WI38 (cell line): Measurements from ENCODE around the gene MAP3K10.
"Not testable (repeated sequence)": the region's sequence is repeated elsewhere in the genome, so short reads cannot be mapped to it uniquely, and the experiment has no call there.

ENCODE experiments used
- H3K4me3 ChIP-seq: 2 replicates; pipeline ENCODE4 v1.5.1; 2011; ENCODE audit warnings: low read depth, mild to moderate bottlenecking, control low read depth, low read length
- CTCF ChIP-seq: IDR thresholded peaks from 2 replicates; pipeline ENCODE4 v1.5.1; 2012; ENCODE audit warnings: low read depth, mild to moderate bottlenecking, control low read depth, low read length

The MAP3K10 gene

DNA sequence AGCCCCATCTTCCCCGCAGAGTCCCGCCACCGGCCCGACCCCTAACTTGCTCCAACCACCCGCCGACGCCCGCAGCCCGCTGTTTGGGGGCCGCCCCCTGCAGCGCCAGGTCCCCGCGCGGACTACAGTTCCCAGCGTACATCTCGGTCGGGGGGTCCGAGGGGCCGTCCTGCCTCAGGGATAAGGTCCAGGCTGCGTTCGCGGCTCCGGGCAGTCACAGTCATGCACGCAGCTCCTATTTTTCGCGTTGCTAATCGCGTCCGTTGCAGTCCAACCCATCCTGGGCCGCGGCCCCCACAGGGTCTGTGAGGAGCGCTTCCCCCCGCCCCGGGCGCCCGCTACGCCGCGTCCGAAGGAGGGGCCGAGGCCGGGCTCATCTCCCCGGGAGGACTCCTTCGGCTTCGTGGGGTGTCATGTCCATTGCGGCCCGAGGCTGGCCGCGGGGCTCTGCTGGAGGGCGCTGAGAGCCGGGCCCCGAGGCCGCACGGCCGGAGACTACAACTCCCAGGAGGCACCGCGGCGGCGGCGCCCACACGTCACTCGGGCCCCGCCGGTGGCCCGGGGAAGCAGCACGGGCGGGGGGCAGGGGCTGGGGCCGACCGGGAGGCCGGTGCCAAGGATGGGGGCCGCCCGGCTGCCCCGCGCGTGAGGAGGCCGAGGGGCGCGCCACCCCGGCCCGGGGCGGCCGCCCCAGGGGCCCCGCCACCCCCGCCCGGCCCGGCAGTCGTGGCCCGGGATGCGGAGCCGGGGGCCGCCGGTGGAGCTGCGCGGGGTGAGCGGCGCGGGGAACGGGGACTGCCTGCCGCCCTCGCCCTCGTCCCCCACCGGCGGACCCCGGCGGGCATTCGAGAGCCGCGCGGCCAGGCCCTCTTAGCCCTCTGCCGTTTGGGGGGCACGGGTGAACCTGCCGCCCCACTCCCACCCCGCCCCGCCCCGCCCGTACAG, at the start of gene MAP3K10:
Gene MAP3K10, plus strand, starts transcription at position 536 of the 945 bp plus-strand sequence. CDS start 606 bp downstream, outside the sequence.
- no peak for TF ChIP-seq CTCF
- H3K4me3 ChIP-seq = peak within 1 kb of the TSS; percentile 90

GRCh38 chr19:40141551-40141950, 49.7 kb upstream of the MAP3K10 start:
- no peak overlapping the region for H3K4me3 ChIP-seq
- no peak for TF ChIP-seq CTCF

DNA sequence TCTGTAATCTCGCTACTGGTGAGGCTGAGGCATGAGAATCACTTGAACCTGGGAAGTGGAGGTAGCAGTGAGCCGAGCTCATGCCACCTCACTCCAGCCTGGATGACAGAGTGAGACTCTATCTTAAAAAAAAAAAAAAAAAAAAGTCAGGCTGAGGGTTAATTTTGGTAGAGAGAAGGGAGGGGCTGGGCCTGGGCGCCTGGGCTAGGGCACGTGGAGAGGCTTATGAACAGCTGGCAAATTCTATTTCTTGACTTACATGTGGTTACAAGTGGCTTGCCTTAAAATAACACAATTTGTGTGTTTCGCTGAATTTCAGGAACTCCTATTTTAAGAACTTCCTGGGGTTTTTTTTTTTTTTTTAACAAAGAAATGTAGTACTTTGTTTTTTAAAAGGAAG, 47.6 kb upstream of the MAP3K10 start:
- no peak overlapping the region for H3K4me3 ChIP-seq
- TF ChIP-seq CTCF = no peak

DNA sequence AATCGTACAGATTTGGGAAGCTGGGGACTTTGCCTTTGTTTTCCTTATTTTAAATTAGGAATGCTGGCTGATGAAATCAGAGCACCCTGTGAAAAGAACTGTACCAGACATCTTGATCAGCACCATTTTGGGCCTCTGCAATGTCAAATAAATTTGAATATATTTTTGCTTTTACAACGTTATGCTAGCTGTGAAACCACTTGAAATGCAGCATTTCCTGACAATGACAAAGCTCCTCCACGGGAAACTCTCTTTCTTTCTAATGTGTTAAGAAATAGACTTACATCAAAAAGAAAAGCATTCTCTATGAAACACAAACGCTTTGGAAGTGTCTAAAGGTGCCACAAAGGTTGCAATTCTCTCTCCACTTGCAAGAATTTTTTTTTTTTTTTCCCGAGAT, 47.1 kb upstream of the MAP3K10 start:
- H3K4me3 ChIP-seq = no peak overlapping the region

DNA sequence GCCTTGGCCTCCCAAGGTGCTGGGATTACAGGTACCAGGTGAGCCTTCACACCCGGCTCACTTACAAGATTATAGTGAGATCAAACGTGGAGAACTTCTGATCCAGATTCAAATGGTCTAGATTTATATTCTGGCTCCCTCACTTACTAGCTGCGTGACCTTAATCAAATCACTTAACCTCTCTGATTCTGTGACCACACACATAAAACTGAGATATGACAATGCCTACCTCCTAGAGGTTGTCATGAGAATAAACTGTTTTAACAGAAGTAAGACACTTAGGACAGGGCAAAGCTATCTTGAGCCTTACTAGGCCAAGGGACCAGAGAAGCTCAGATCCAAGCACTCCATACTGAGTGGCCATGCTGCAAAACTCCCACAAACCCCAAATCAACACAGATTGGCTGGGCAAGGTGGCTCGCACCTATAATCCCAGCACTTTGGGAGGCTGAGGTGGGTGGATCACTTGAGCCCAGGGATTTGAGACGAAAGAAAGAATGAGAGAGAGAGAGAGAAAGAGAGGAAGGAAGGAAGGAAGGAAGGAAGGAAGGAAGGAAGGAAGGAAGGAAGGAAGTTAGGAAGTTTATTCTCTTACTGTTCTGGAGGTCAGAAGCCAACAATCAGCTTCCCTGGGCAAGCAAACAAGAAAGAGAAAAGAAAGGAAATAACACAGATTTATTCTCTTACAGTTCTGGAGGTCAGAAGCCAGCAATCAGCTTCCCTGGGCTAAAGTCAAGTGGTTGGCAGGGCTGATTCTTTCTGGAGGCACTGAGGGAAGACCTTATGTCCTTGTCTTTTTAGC, 46.1 kb upstream of the MAP3K10 start:
- TF ChIP-seq CTCF = no peak
- H3K4me3 ChIP-seq = no peak overlapping the region

More for the DNA sequence above, 47.1 kb upstream of the MAP3K10 start:
- no peak for TF ChIP-seq CTCF

GRCh38 chr19:40145749-40146029, 45.5 kb upstream of the MAP3K10 start:
- H3K4me3 ChIP-seq = not testable (repeated sequence)

DNA sequence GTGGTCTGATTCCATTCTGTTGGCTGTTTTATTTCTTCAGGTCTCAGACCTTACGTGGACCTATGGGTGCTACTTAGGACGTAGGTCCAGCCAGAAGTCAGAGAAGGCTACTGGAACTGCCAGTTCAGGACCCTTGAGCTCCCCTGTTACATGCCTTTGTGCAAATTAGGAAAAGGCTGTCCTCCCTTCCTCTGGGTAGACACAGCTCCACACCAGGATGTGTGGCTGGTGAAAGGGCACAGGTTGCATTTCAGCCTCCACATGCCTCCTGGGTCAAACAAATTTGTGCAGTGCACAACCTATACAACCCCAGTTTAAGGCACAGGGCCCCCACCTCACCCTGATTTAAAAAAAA, 43.9 kb upstream of the MAP3K10 start:
- no peak for TF ChIP-seq CTCF
- H3K4me3 ChIP-seq = no peak overlapping the region
